H1 (cell line): ENCODE results near the gene CPA4.

Source experiments
- EZH2 ChIP-seq: fragments of 200-600 bp; sonication (generic); IDR thresholded peaks from 2 replicates; pipeline ENCODE4 v1.7.1; 2012; ENCODE audit warnings: low read depth, mild to moderate bottlenecking, moderate library complexity, low read length, inconsistent platforms; ENCODE audit not compliant: severe bottlenecking
- SRF ChIP-seq: IDR thresholded peaks from 2 replicates; pipeline ENCODE4 v1.6.1; 2011; ENCODE audit warnings: mild to moderate bottlenecking, low read depth, low read length, moderate library complexity

GRCh38 chr7:130273933-130274255 lies 19.1 kb upstream of the CPA4 start:
- TF ChIP-seq EZH2 (no peak), SRF (no peak)
